NCI-H1930 (cell line): Measurements from ENCODE around the gene FRMD4A.

Experiments
- DNase-seq, 2 experiments: peaks; one replicate each; lab custom pipeline; 2025; lab: John Stamatoyannopoulos, UW

FRMD4A gene

GRCh38 chr10:13751191-13751764 lies 579.4 kb downstream of the FRMD4A start:
- DNase-seq: no peak

- no peak for DNase-seq
These were observed 580.2 kb downstream of the FRMD4A start for GRCh38 chr10:13750299-13751190.

- DNase-seq: no peak
These were observed 585.5 kb downstream of the FRMD4A start for GRCh38 chr10:13745271-13745670.

GRCh38 chr10:13743963-13744362 lies 586.8 kb downstream of the FRMD4A start:
- no peak for DNase-seq

GRCh38 chr10:13743101-13743693 lies 587.5 kb downstream of the FRMD4A start:
- DNase-seq: no peak

GRCh38 chr10:13741438-13741837 lies 589.3 kb downstream of the FRMD4A start:
- DNase-seq: no peak

- DNase-seq: no peak
These were observed 590.3 kb downstream of the FRMD4A start for GRCh38 chr10:13740461-13740860.

- no peak for DNase-seq
These were observed 591.5 kb downstream of the FRMD4A start for GRCh38 chr10:13739183-13739582.

- DNase-seq: no peak
These were observed 594.2 kb downstream of the FRMD4A start for GRCh38 chr10:13736506-13736905.

GRCh38 chr10:13734151-13734550 lies 596.6 kb downstream of the FRMD4A start:
- DNase-seq: no peak

- no peak for DNase-seq
These were observed 597.7 kb downstream of the FRMD4A start for GRCh38 chr10:13733071-13733470.

- DNase-seq: no peak
These were observed 598.3 kb downstream of the FRMD4A start for GRCh38 chr10:13732465-13732881.

GRCh38 chr10:13731799-13732198 lies 598.9 kb downstream of the FRMD4A start:
- no peak for DNase-seq

- DNase-seq: no peak
These were observed 599.8 kb downstream of the FRMD4A start for GRCh38 chr10:13730956-13731355.

GRCh38 chr10:13730306-13730652 lies 600.4 kb downstream of the FRMD4A start:
- no peak for DNase-seq

- no peak for DNase-seq
These were observed 601.0 kb downstream of the FRMD4A start for GRCh38 chr10:13729586-13730305.

- DNase-seq: no peak
These were observed 601.7 kb downstream of the FRMD4A start for GRCh38 chr10:13728898-13729535.

- DNase-seq: no peak
These were observed 605.1 kb downstream of the FRMD4A start for GRCh38 chr10:13725594-13725993.

GRCh38 chr10:13724484-13724883 lies 606.2 kb downstream of the FRMD4A start:
- no peak for DNase-seq

- DNase-seq: no peak
These were observed 607.7 kb downstream of the FRMD4A start for GRCh38 chr10:13722747-13723653.

- DNase-seq: no peak
These were observed 609.2 kb downstream of the FRMD4A start for GRCh38 chr10:13721486-13721885.
